ENCODE measurements around the gene PLCL1. TPM values are rescaled to one million over a fixed set of nuclear protein-coding genes. Genes with fewer than 3 reads are reported as not detected.

PLCL1 gene
- total RNA-seq, 1 donor from 2014 or later, result 2.0 TPM

- no peaks in the 10 kb centered on the region for H3K9me3 Mint-ChIP-seq
- H3K27ac Mint-ChIP-seq, result no peak overlapping the region
- TF ChIP-seq CTCF (IDR thresholded peaks at IDR 0.05; ENCODE audit: unreplicated experiment), result no peak
- peaks cover 23% of the 10 kb centered on the region for H3K27me3 Mint-ChIP-seq (ENCODE audit: low read depth)
- DNase-seq (ENCODE audit: low spot score in 2 of 2, unreplicated experiment in 2 of 2), result no peak
- H3K4me3 Mint-ChIP-seq, result no peak overlapping the region
- no peaks in the 10 kb centered on the region for H3K36me3 Mint-ChIP-seq
- peaks cover 6% of the 10 kb centered on the region for H3K4me1 Mint-ChIP-seq
These were observed 294.0 kb downstream of the PLCL1 start for GRCh38 chr2:198098386-198098785.

GRCh38 chr2:198098918-198099317 lies 294.5 kb downstream of the PLCL1 start:
- no peak overlapping the region for H3K27ac Mint-ChIP-seq
- H3K27me3 Mint-ChIP-seq (ENCODE audit: low read depth), result peaks cover 23% of the 10 kb centered on the region
- no peak for TF ChIP-seq CTCF (IDR thresholded peaks at IDR 0.05; ENCODE audit: unreplicated experiment)
- no peaks in the 10 kb centered on the region for H3K9me3 Mint-ChIP-seq
- no peaks in the 10 kb centered on the region for H3K36me3 Mint-ChIP-seq
- DNase-seq (ENCODE audit: low spot score in 2 of 2, unreplicated experiment in 2 of 2), result no peak
- H3K4me3 Mint-ChIP-seq, result no peak overlapping the region
- peaks cover 6% of the 10 kb centered on the region for H3K4me1 Mint-ChIP-seq

GRCh38 chr2:198100346-198100745 lies 296.0 kb downstream of the PLCL1 start:
- TF ChIP-seq CTCF (IDR thresholded peaks at IDR 0.05; ENCODE audit: unreplicated experiment), result no peak
- peaks cover 25% of the 10 kb centered on the region for H3K27me3 Mint-ChIP-seq (ENCODE audit: low read depth)
- H3K9me3 Mint-ChIP-seq, result peaks cover 9% of the 10 kb centered on the region
- DNase-seq (ENCODE audit: low spot score in 2 of 2, unreplicated experiment in 2 of 2), result no peak
- no peak overlapping the region for H3K27ac Mint-ChIP-seq
- H3K4me1 Mint-ChIP-seq, result peaks cover 6% of the 10 kb centered on the region
- no peak overlapping the region for H3K4me3 Mint-ChIP-seq
- H3K36me3 Mint-ChIP-seq, result no peaks in the 10 kb centered on the region

- Mint-ChIP-seq H3K27ac (no peak overlapping the region), H3K36me3 (no peaks in the 10 kb centered on the region), H3K27me3 (ENCODE audit: low read depth) (peaks cover 16% of the 10 kb centered on the region), H3K4me1 (peaks cover 6% of the 10 kb centered on the region), H3K4me3 (no peak overlapping the region), H3K9me3 (peaks cover 10% of the 10 kb centered on the region)
- no peak for TF ChIP-seq CTCF (IDR thresholded peaks at IDR 0.05; ENCODE audit: unreplicated experiment)
- no peak for DNase-seq (ENCODE audit: low spot score in 2 of 2, unreplicated experiment in 2 of 2)
These were observed 297.3 kb downstream of the PLCL1 start for GRCh38 chr2:198101688-198102087.

GRCh38 chr2:198102120-198102519 lies 297.7 kb downstream of the PLCL1 start:
- Mint-ChIP-seq H3K27me3 (ENCODE audit: low read depth) (peaks cover 16% of the 10 kb centered on the region), H3K4me3 (no peak overlapping the region), H3K27ac (no peak overlapping the region), H3K36me3 (no peaks in the 10 kb centered on the region), H3K4me1 (peaks cover 6% of the 10 kb centered on the region), H3K9me3 (peaks cover 10% of the 10 kb centered on the region)
- no peak for TF ChIP-seq CTCF (IDR thresholded peaks at IDR 0.05; ENCODE audit: unreplicated experiment)
- no peak for DNase-seq (ENCODE audit: low spot score in 2 of 2, unreplicated experiment in 2 of 2)

GRCh38 chr2:198102856-198103255 lies 298.5 kb downstream of the PLCL1 start:
- peaks cover 10% of the 10 kb centered on the region for H3K9me3 Mint-ChIP-seq
- peaks cover 6% of the 10 kb centered on the region for H3K4me1 Mint-ChIP-seq
- H3K27me3 Mint-ChIP-seq (ENCODE audit: low read depth), result peaks cover 14% of the 10 kb centered on the region
- H3K4me3 Mint-ChIP-seq, result no peak overlapping the region
- DNase-seq (ENCODE audit: low spot score in 2 of 2, unreplicated experiment in 2 of 2), result no peak
- H3K27ac Mint-ChIP-seq, result no peak overlapping the region
- no peak for TF ChIP-seq CTCF (IDR thresholded peaks at IDR 0.05; ENCODE audit: unreplicated experiment)
- H3K36me3 Mint-ChIP-seq, result no peaks in the 10 kb centered on the region
